CD8-positive, alpha-beta memory T cell (primary cell): ENCODE measurements around the gene REPIN1. TPM values are rescaled to one million over a fixed set of nuclear protein-coding genes. Genes with fewer than 3 reads are reported as not detected.
A peak's percentile ranks its signal among the peaks of the same experiment; 100 is the strongest.

Source experiments
- CTCF ChIA-PET: fragments of 350-600 bp; sonication (Branson Sonifier 250); formaldehyde crosslinking; loops from one replicate; lab custom pipeline; 2021; ENCODE audit warnings: antibody characterized with exemption; lab: Charles Lee
- POLR2A ChIA-PET: fragments of 350-600 bp; sonication (Branson Sonifier 250); formaldehyde crosslinking; loops from one replicate; lab custom pipeline; 2021; ENCODE audit warnings: antibody characterized with exemption; lab: Charles Lee
- DNase-seq, 5 donors: peaks; one replicate each; pipeline versions ENCODE4 v3.0.0 to v3.0.0-alpha.2; 2020 to 2022; ENCODE audit warnings: mixed read lengths in 1 of 5
- H3K27ac ChIP-seq: one replicate; pipeline ENCODE4 v1.7.0; 2013; ENCODE audit warnings: low read depth, mild to moderate bottlenecking, low read length, moderate library complexity
- H3K27me3 ChIP-seq: 2 replicates; pipeline ENCODE4 v1.7.0; 2013; ENCODE audit warnings: low read length, mild to moderate bottlenecking; ENCODE audit not compliant: insufficient read depth, poor library complexity, severe bottlenecking
- H3K36me3 ChIP-seq: 2 replicates; pipeline ENCODE4 v1.7.0; 2013; ENCODE audit warnings: mild to moderate bottlenecking, low read length, moderate library complexity; ENCODE audit not compliant: insufficient read depth
- H3K4me1 ChIP-seq: 2 replicates; pipeline ENCODE4 v1.7.0; 2013; ENCODE audit warnings: mild to moderate bottlenecking, low read length, moderate library complexity; ENCODE audit not compliant: insufficient read depth
- H3K4me3 ChIP-seq: 2 replicates; pipeline ENCODE4 v1.7.0; 2013; ENCODE audit warnings: mild to moderate bottlenecking, low read length
- H3K9me3 ChIP-seq: 2 replicates; pipeline ENCODE4 v1.7.0; 2013; ENCODE audit warnings: mild to moderate bottlenecking, low read length
- H3K27ac Mint-ChIP-seq, 8 donors: one replicate each; pipeline ENCODE4 v1.8.0; 2020 to 2021; ENCODE audit warnings: mixed read lengths in 8 of 8, mild to moderate bottlenecking in 6 of 8, inconsistent platforms in 3 of 8, moderate library complexity in 3 of 8
- H3K27me3 Mint-ChIP-seq, 2 donors: one replicate each; pipeline ENCODE4 v1.8.0; 2020 to 2021; ENCODE audit warnings: mixed read lengths in 2 of 2, mild to moderate bottlenecking in 1 of 2, moderate library complexity in 1 of 2
- H3K36me3 Mint-ChIP-seq, 3 donors: one replicate each; pipeline ENCODE4 v1.8.0; 2020 to 2021; ENCODE audit warnings: mixed read lengths in 3 of 3, inconsistent platforms in 1 of 3, mild to moderate bottlenecking in 1 of 3
- H3K4me1 Mint-ChIP-seq, 3 donors: one replicate each; pipeline ENCODE4 v1.8.0; 2020 to 2021; ENCODE audit warnings: mixed read lengths in 3 of 3, inconsistent platforms in 1 of 3, mild to moderate bottlenecking in 1 of 3
- H3K4me3 Mint-ChIP-seq, 7 donors: one replicate each; pipeline ENCODE4 v1.8.0; 2020 to 2021; ENCODE audit warnings: mixed read lengths in 7 of 7, mild to moderate bottlenecking in 6 of 7, moderate library complexity in 4 of 7, inconsistent platforms in 2 of 7
- H3K9me3 Mint-ChIP-seq, 5 donors: one replicate each; pipeline ENCODE4 v1.8.0; 2020 to 2022; ENCODE audit warnings: mixed read lengths in 5 of 5, mild to moderate bottlenecking in 3 of 5, moderate library complexity in 2 of 5, inconsistent platforms in 1 of 5
- polyA plus RNA-seq: library from polyadenylated mRNA; unstranded; fragments of 300-500 nt; fragmentation: Illumina TruSeq; gene quantifications from one replicate; pipeline ENCODE4 v1.2.3, GENCODE V29; 2021
- total RNA-seq, 2 experiments: library from RNA; stranded (reverse); gene quantifications; one replicate each; pipeline ENCODE4 v1.2.3, GENCODE V29; 2021

The REPIN1 gene
- total and polyA plus RNA-seq, 3 experiments from 2014 or later, result 57.0 to 60.8 (median 58.2) TPM

DNA sequence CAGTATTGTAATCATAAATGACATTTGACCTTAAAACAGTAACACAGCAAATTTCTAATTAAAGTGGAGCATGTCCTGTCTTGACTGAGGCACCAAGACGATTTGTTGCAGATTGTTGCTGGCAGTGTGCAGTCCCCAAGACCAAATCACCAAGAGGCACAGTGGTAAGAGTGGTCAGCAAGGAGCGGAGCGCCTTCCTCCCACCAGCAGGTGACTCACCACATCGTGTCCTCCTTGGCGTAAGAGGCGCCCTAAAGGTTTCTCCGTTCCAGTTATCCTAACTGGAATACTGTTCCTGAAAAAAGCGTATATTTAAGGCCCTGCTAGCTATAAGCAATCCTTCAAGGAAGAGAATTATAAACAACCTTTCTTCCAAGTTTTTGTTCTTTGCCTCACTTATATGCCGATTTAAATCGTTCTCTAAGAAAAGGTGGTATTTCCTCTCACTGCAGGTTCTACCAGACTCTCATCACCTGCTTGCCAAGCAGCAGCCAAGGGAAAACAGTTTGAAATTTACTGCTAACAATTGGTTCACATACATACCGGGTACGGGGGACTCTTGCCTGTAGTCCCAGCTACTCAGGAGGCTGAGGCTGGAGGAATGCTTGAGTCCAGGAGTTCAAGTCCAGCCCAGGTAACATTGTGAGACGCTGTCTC, 10.7 kb upstream of the REPIN1 start:
- peaks cover 32 to 42% (median 37%) of the 10 kb centered on the region in 3 donors for H3K4me1 Mint-ChIP-seq
- no peak for DNase-seq
- Histone ChIP-seq H3K4me1 (peaks cover 27% of the 10 kb centered on the region), H3K36me3 (no peaks in the 10 kb centered on the region), H3K27ac (no peak overlapping the region), H3K9me3 (no peaks in the 10 kb centered on the region), H3K27me3 (no peaks in the 10 kb centered on the region), H3K4me3 (no peak overlapping the region)
- POLR2A ChIA-PET, result interaction anchor here (1.0 kb wide), 1 partner anchor 11 kb away, joined by 4 read pairs; the partner anchor contains the start of gene REPIN1
- peak overlapping the region; percentile 43 to 84 (median 76) for H3K4me3 Mint-ChIP-seq
- H3K27me3 Mint-ChIP-seq, result no peaks in the 10 kb centered on the region
- H3K9me3 Mint-ChIP-seq, result peaks cover 0 to 1% (median 0%) of the 10 kb centered on the region in 5 donors
- no peaks in the 10 kb centered on the region for H3K36me3 Mint-ChIP-seq
- H3K27ac Mint-ChIP-seq, result peak overlapping the region; percentile 69 to 95 (median 90)
- CTCF ChIA-PET, result interaction anchor here (0.8 to 4.0 kb wide), 4 partner anchors 20 to 53 kb away, joined by 3 to 15 read pairs (median 6); a partner anchor contains a TSS

DNA sequence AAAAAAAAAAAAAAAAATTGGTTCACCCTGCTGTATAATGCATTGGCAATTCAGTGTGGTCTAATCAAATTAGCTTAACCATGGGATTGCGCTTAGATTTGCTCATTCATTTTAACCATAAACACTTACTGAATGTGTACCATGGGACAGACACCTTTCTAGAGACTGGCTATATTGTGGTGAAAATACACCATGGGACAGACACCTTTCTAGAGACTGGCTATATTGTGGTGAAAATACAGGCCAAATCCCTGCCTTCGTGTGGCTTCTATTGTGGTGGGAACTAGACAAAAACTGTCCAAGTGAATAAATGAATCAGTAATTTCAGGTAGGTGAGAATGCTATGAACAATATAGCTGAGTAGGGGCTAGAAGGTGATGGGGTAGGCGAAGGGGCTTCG, 10.2 kb upstream of the REPIN1 start:
- Mint-ChIP-seq H3K27me3 (no peaks in the 10 kb centered on the region), H3K4me1 (peaks cover 32 to 42% (median 37%) of the 10 kb centered on the region in 3 donors), H3K27ac (peak overlapping the region; percentile 19 to 96 (median 84)), H3K9me3 (peaks cover 0 to 1% (median 0%) of the 10 kb centered on the region in 5 donors), H3K36me3 (no peaks in the 10 kb centered on the region), H3K4me3 (peak overlapping the region in 2 of 7 donors; percentile 6 to 84)
- no peaks in the 10 kb centered on the region for H3K9me3 ChIP-seq
- no peaks in the 10 kb centered on the region for H3K27me3 ChIP-seq
- DNase-seq, result no peak
- H3K4me1 ChIP-seq, result peaks cover 27% of the 10 kb centered on the region
- H3K36me3 ChIP-seq, result no peaks in the 10 kb centered on the region
- ChIA-PET CTCF (interaction anchor here (1.0 to 4.0 kb wide), 2 partner anchors 46 to 48 kb away, joined by 7 to 15 read pairs; a partner anchor contains a TSS), POLR2A (no interaction called here)
- H3K4me3 ChIP-seq, result no peak overlapping the region
- no peak overlapping the region for H3K27ac ChIP-seq

DNA sequence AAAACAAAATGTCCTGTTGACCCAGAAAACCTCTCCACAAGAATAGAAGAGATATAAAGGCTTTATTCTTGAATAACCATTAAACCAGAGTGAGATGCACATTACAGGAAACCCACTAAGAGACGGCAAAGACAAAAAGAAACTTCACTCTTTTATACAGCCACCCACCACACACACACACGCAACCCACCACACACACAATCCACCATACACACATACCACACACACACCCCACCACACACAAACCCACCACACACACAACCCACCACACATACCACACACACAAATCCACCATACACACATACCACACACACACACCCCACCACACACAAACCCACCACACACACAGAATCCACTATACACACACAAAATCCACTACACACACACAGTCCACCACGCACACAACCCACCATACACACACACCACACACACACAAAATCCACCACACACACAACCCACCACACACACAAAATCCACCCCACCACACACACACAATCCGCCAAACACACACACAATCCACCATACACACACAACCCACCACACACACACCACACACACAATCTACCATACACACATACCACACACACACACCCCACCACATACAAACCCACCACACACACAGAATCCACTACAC, 9.5 kb upstream of the REPIN1 start:
- Mint-ChIP-seq H3K4me1 (peaks cover 35 to 42% (median 37%) of the 10 kb centered on the region in 3 donors), H3K27ac (peak overlapping the region in 7 of 8 donors; percentile 9 to 96 (median 87)), H3K4me3 (peak overlapping the region in 2 of 7 donors; percentile 1 to 6), H3K36me3 (no peaks in the 10 kb centered on the region), H3K9me3 (peaks cover 0 to 1% (median 0%) of the 10 kb centered on the region in 5 donors), H3K27me3 (no peaks in the 10 kb centered on the region)
- Histone ChIP-seq H3K9me3 (no peaks in the 10 kb centered on the region), H3K4me1 (peaks cover 32% of the 10 kb centered on the region), H3K4me3 (no peak overlapping the region), H3K27ac (no peak overlapping the region), H3K27me3 (no peaks in the 10 kb centered on the region), H3K36me3 (no peaks in the 10 kb centered on the region)
- POLR2A ChIA-PET, result no interaction called here
- CTCF ChIA-PET, result interaction anchor here (0.6 kb wide), 1 partner anchor 598 kb away, joined by 3 read pairs; no protein-coding TSS in a partner anchor
- DNase-seq, result no peak

DNA sequence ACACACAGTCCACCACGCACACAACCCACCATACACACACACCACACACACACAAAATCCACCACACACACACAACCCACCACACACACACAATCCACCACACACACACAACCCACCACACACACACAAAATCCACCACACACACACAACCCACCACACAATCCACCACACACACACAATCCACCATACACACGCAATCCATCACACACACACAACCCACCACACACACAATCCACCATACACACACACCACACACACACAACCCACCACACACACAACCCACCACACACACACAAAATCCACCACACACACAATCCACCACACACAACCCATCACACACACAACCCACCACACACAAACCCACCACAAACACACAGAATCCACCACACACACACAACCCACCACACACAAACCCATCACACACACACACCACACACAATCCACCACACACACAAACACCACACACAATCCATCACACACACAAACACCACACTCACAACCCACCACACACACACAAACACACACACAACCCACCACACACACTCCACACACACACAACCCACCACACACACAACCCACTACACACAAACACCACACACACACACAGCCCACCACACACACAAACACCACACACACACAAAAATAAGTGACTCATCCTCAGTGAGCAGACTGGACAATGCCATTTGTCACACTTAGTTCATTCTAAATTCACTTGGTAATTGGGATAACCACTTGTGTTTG, 8.8 kb upstream of the REPIN1 start:
- Histone ChIP-seq H3K9me3 (no peaks in the 10 kb centered on the region), H3K27me3 (no peaks in the 10 kb centered on the region), H3K4me1 (peaks cover 37% of the 10 kb centered on the region), H3K27ac (no peak overlapping the region), H3K4me3 (no peak overlapping the region), H3K36me3 (no peaks in the 10 kb centered on the region)
- peak overlapping the region in 2 of 7 donors; percentile 26 to 56 for H3K4me3 Mint-ChIP-seq
- H3K36me3 Mint-ChIP-seq, result no peaks in the 10 kb centered on the region
- peak overlapping the region in 6 of 8 donors; percentile 47 to 94 (median 79) for H3K27ac Mint-ChIP-seq
- DNase-seq, result no peak
- CTCF ChIA-PET, result no interaction called here
- H3K9me3 Mint-ChIP-seq, result peaks cover 0 to 1% (median 0%) of the 10 kb centered on the region in 5 donors
- no peaks in the 10 kb centered on the region for H3K27me3 Mint-ChIP-seq
- POLR2A ChIA-PET, result no interaction called here
- H3K4me1 Mint-ChIP-seq, result peaks cover 35 to 42% (median 37%) of the 10 kb centered on the region in 3 donors

DNA sequence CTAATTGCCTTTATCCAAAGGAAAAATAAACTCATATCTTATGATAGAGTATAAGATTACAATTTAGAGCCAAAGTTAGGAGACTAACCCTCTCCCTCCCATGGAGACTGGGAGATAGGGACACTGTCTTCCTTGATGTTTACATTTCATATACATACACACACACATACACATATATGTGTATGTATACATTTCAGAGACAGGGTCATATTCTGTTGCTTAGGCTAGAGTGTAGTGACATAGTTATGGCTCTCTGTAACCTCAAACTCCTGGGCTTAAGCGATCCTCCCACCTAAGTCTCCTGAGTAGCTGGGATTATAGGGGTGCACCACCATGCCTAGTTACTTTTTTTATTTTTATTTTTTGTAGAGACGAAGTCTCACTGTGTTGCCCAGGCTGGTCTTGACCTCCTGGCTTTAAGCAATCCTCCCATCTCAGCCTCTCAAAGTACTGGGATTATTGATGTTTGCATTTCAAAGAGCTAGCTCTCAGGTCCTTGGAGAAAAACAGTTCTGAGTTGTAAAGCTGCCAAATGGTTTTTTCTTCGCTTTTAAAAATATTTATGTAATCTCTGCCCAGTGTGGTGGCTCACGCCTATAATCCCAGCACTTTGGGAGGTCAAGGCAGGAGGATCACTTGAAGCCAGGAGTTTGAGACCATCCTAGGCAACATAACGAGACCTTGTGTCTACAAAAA, 8.1 kb upstream of the REPIN1 start:
- DNase-seq, result no peak
- no peak overlapping the region for H3K4me3 ChIP-seq
- CTCF ChIA-PET, result interaction anchor here (1.2 kb wide), 1 partner anchor 26 kb away, joined by 4 read pairs; no protein-coding TSS in a partner anchor
- no peaks in the 10 kb centered on the region for H3K27me3 ChIP-seq
- H3K27ac ChIP-seq, result no peak overlapping the region
- peak overlapping the region in 6 of 8 donors; percentile 47 to 88 (median 76) for H3K27ac Mint-ChIP-seq
- H3K4me1 ChIP-seq, result peaks cover 37% of the 10 kb centered on the region
- POLR2A ChIA-PET, result interaction anchor here (0.6 kb wide), 1 partner anchor 422 kb away, joined by 4 read pairs; no protein-coding TSS in a partner anchor
- H3K27me3 Mint-ChIP-seq, result no peaks in the 10 kb centered on the region
- no peaks in the 10 kb centered on the region for H3K36me3 Mint-ChIP-seq
- H3K36me3 ChIP-seq, result no peaks in the 10 kb centered on the region
- H3K4me3 Mint-ChIP-seq, result peak overlapping the region in 1 of 7 donors; percentile 56
- peaks cover 0 to 1% (median 0%) of the 10 kb centered on the region in 5 donors for H3K9me3 Mint-ChIP-seq
- H3K9me3 ChIP-seq, result no peaks in the 10 kb centered on the region
- peaks cover 35 to 42% (median 37%) of the 10 kb centered on the region in 3 donors for H3K4me1 Mint-ChIP-seq

DNA sequence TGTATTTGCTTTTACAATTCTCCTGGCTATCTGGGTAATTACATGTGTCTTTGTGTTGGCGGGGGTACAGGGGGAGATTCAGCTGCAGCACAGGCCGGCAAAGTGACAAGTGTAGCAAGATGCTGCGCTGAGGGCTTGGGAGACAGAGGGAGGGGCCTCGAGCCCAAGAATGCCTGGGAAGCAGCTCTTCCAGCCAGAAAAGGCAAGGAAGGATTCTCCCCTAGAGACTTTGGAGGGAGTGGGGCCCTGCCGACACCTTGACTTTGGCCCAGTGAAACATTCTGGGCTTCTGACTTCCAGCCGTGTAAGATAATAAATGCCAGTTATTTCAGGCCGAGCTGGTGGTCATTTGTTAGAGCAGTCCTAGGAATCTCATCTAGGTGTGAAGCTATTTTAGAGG, 7.2 kb upstream of the REPIN1 start:
- no peak overlapping the region for H3K4me3 Mint-ChIP-seq
- H3K4me1 Mint-ChIP-seq, result peaks cover 36 to 39% (median 38%) of the 10 kb centered on the region in 3 donors
- peaks cover 0 to 1% (median 0%) of the 10 kb centered on the region in 5 donors for H3K9me3 Mint-ChIP-seq
- Histone ChIP-seq H3K9me3 (no peaks in the 10 kb centered on the region), H3K4me3 (no peak overlapping the region), H3K36me3 (no peaks in the 10 kb centered on the region), H3K27me3 (no peaks in the 10 kb centered on the region), H3K4me1 (peaks cover 39% of the 10 kb centered on the region), H3K27ac (no peak overlapping the region)
- H3K36me3 Mint-ChIP-seq, result no peaks in the 10 kb centered on the region
- ChIA-PET CTCF (interaction anchor here (1.1 to 1.2 kb wide), 2 partner anchors 25 to 43 kb away, joined by 3 to 4 read pairs; no protein-coding TSS in a partner anchor), POLR2A (no interaction called here)
- no peaks in the 10 kb centered on the region for H3K27me3 Mint-ChIP-seq
- H3K27ac Mint-ChIP-seq, result peak overlapping the region in 1 of 8 donors; percentile 80
- no peak for DNase-seq
